NCI-H524 (cell line): ENCODE data around the gene NRK.
"Not testable (repeated sequence)": the region's sequence is repeated elsewhere in the genome, so short reads cannot be mapped to it uniquely, and the experiment has no call there.

Source experiments
- DNase-seq, 2 experiments: peaks; one replicate each; lab custom pipeline; 2025; lab: John Stamatoyannopoulos, UW

The NRK gene, protein sequence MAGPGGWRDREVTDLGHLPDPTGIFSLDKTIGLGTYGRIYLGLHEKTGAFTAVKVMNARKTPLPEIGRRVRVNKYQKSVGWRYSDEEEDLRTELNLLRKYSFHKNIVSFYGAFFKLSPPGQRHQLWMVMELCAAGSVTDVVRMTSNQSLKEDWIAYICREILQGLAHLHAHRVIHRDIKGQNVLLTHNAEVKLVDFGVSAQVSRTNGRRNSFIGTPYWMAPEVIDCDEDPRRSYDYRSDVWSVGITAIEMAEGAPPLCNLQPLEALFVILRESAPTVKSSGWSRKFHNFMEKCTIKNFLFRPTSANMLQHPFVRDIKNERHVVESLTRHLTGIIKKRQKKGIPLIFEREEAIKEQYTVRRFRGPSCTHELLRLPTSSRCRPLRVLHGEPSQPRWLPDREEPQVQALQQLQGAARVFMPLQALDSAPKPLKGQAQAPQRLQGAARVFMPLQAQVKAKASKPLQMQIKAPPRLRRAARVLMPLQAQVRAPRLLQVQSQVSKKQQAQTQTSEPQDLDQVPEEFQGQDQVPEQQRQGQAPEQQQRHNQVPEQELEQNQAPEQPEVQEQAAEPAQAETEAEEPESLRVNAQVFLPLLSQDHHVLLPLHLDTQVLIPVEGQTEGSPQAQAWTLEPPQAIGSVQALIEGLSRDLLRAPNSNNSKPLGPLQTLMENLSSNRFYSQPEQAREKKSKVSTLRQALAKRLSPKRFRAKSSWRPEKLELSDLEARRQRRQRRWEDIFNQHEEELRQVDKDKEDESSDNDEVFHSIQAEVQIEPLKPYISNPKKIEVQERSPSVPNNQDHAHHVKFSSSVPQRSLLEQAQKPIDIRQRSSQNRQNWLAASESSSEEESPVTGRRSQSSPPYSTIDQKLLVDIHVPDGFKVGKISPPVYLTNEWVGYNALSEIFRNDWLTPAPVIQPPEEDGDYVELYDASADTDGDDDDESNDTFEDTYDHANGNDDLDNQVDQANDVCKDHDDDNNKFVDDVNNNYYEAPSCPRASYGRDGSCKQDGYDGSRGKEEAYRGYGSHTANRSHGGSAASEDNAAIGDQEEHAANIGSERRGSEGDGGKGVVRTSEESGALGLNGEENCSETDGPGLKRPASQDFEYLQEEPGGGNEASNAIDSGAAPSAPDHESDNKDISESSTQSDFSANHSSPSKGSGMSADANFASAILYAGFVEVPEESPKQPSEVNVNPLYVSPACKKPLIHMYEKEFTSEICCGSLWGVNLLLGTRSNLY (N-terminal part only)

GRCh38 chrX:105822138-105823091 is at the start of gene NRK:
NRK (plus strand) TSS chrX:105822539; CDS start chrX:105822846, 307 bp downstream.
- DNase-seq: peak; percentile 16 to 53

DNA sequence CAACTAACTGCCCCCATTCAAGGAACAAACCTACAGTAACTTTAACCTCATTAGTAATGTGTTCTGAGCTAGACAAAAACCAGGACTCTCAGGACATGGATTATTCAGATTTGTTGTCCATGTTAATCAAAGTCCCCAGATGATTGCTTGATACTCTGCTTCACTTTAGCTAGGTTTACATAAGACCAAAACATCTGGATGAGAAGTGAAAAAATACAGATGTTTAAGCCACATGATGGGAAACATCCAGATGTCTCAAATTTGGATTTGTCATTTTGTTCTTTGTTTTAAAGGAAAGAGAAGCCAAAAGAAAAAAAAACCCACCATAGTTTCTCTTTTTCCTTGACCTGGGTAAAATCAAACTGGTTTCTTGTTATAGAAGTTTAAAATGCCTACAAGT is 48.5 kb upstream of the NRK start:
- no peak for DNase-seq

GRCh38 chrX:105775679-105776078 is 46.7 kb upstream of the NRK start:
- no peak for DNase-seq

DNA sequence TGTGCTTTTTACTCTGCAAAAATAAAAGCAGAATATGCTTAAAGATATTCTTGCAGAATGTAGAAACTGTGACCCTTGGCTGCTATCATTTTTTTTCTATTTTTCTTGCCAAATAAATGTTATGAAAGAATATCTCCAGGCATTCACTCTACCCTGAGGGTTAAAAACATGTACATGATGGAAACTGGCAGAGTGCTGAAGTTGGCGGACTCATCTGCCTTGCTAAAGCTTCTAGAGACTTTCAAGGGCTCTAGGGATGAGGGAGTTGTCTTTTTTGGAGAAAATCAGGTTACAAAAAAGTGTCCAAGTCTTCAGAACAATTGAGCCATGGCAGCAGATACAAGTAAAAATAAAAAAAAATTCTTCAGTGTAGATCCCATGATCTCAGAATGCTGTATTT is 40.5 kb upstream of the NRK start:
- DNase-seq: no peak

DNA sequence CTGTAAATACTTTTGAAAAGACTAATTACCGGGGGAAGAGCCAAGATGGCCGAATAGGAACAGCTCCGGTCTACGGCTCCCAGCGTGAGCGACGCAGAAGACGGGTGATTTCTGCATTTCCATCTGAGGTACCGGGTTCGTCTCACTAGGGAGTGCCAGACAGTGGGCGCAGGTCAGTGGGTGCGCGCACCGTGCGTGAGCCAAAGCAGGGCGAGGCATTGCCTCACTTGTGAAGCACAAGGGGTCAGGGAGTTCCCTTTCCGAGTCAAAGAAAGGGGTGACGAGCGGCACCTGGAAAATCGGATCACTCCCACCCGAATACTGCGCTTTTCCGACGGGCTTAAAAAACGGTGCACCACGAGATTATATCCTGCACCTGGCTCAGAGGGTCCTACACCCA is 25.5 kb upstream of the NRK start:
- DNase-seq: not testable (repeated sequence)

GRCh38 chrX:105803891-105804290 is 18.4 kb upstream of the NRK start:
- no peak for DNase-seq

DNA sequence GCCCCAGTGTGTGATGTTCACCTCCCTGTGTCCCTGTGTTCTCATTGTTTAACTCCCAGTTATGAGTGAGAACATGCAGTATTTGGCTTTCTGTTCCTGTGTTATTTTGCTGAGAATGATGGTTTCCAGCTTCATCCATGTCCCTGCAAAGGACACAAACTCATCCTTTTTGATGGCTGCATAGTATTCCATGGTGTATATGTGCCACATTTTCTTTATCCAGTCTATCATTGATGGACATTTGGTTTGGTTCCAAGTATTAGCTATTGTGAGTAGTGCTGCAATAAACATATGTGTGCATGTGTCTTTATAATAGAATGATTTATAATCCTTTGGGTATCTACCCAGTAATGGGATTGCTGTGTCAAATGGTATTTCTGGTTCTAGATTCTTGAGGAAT is 16.7 kb upstream of the NRK start:
- not testable (repeated sequence) for DNase-seq

DNA sequence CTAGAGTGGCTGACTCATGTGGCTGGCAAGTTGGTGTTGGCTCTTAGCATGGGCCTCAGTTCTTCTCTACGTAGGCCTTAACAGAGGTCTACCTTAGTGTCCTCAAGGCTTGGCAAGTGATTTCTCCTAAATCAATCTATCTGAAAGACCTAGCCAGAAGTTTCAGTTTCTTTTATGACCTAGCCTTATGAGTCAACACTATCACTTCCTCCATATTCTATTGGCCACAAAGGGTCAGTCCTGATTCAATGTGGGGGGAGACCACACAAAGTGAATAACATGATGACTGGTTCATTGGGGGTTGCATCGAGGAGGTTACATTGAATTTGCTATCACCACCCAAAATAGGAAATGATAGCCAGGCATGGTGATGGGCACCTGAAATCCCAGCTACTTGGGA is 5.8 kb upstream of the NRK start:
- no peak for DNase-seq

- DNase-seq: peak in 1 of 2 experiments; percentile 3
These were observed 2.1 kb upstream of the NRK start for GRCh38 chrX:105820247-105820646.

- no peak for DNase-seq
These were observed 743 bp upstream of the NRK start for GRCh38 chrX:105821471-105822121.

GRCh38 chrX:105823092-105823455 is 735 bp downstream of the NRK start:
- DNase-seq: peak in 1 of 2 experiments; percentile 36

DNA sequence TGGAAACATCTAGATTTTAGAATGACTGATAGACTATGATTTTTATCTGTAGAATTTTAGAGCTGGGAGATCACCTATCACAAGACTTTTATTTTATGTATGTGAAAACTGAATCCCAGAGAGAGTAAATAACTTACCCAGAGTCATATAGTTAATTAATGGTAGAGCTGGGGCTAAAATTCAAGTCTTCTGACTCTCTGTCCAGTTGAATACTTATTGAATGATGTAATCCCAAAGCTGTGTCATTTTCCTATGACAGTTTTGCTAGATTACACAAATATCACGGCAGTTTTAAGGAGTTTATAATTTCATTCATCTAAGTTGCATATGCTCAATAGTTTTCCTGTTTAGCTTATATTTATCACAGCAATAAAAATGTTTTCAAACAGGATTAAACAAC is 6.7 kb downstream of the NRK start:
- no peak for DNase-seq

DNA sequence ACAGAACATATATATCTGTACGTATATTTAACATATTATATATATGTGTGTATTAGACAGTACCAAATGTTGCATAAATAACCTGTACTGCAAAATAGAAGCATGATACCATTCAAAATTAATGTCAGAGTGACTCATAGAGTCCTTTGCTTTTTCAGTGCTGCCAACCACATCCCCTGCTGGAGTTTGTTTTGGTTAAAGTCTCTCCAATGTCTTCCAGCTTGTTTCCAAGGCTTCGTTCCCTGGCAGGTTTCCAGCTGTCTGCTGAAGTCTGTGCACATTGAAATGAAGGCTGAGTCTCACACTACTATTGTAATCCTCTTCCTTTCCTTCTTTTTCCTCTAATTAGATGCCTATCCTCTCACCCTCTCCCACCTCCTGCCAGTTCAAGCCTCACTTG is 14.9 kb downstream of the NRK start:
- peak in 1 of 2 experiments; percentile 60 for DNase-seq

GRCh38 chrX:105845631-105846030 is 23.3 kb downstream of the NRK start:
- DNase-seq: no peak

DNA sequence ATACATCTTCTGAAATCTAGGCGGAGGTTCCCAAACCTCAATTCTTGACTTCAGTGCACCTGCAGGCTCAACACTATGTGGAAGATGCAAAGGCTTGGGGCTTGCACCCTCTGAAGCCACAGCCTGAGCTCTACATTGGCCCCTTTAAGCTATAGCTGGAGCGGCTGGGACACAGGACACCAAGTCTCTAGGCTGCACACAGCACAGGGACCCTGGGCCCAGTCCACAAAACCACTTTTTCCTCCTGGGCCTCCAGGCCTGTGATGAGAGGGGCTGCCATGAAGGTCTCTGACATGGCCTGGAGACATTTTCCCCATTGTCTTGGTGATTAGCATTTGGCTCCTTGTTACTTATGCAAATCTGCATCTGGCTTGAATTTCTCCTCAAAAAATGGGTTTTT is 27.8 kb downstream of the NRK start:
- DNase-seq: not testable (repeated sequence)

GRCh38 chrX:105865709-105866108 is 43.4 kb downstream of the NRK start:
- no peak for DNase-seq

DNA sequence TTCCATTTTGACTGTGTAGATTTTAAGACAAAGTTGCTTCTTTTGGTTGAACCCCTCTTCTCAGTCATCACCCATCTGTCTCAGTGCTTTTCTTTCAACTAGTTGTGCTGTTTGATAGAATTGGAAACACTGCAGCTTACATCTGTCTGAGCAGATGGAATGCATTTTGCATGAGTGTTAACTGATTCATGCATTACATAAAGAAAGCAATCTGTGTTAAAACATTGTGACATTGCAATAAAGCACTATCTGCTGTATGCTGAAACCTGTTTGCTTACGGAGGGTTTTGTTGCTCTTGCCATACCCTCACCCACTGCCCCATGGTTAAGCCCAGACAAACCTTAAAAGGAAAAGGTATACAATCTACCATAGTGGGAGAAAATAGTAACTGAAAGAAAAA is 47.4 kb downstream of the NRK start:
- peak; percentile 1 to 68 for DNase-seq

- DNase-seq: no peak
These were observed 48.1 kb downstream of the NRK start for GRCh38 chrX:105870445-105870844.

GRCh38 chrX:105872941-105873340 is 50.6 kb downstream of the NRK start:
- DNase-seq: no peak

GRCh38 chrX:105874790-105875189 is 52.5 kb downstream of the NRK start:
- no peak for DNase-seq

DNA sequence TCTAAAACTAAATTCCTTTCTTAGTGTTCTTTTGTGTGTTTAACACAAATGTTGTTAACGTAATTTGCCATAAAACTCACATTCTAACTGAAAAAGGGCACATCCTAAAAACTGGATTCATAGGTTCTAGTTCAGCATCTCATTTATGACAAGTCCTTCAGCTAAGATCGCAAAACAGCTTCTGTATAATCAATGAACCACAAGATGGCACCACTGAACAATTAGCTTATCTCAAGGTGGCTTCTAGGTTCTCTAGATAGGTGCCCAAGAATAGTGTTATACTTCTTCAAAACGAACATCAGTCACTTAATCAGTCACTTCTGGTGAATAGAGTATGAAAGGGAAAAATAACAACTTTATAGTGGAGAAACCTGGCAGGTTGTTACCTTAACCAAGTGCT is 54.3 kb downstream of the NRK start:
- DNase-seq: peak; percentile 11 to 55
